NCI-H146 treated with DMSO at 0.1 percent for 48 hours (cell line): ENCODE results near the gene ADPRHL1.

Experiments used
- DNase-seq: peaks from one replicate; lab custom pipeline; 2025; ENCODE audit not compliant: unreplicated experiment; lab: John Stamatoyannopoulos, UW

ADPRHL1 gene

GRCh38 chr13:113433391-113433916 is 19.8 kb downstream of the ADPRHL1 start:
- peak; percentile 36 for DNase-seq

- no peak for DNase-seq
Observed at GRCh38 chr13:113432506-113433270, 20.6 kb downstream of the ADPRHL1 start.

GRCh38 chr13:113431171-113431570 is 22.1 kb downstream of the ADPRHL1 start:
- no peak for DNase-seq

GRCh38 chr13:113430378-113431110 is 22.7 kb downstream of the ADPRHL1 start:
- no peak for DNase-seq

GRCh38 chr13:113429608-113429985 is 23.7 kb downstream of the ADPRHL1 start:
- no peak for DNase-seq

GRCh38 chr13:113428871-113429607 is 24.2 kb downstream of the ADPRHL1 start:
- no peak for DNase-seq

GRCh38 chr13:113428469-113428865 is 24.8 kb downstream of the ADPRHL1 start:
- no peak for DNase-seq

- DNase-seq: no peak
Observed at GRCh38 chr13:113427562-113428468, 25.5 kb downstream of the ADPRHL1 start.

GRCh38 chr13:113426591-113426986 is 26.7 kb downstream of the ADPRHL1 start:
- no peak for DNase-seq

- DNase-seq: no peak
Observed at GRCh38 chr13:113425941-113426590, 27.2 kb downstream of the ADPRHL1 start.

GRCh38 chr13:113423520-113424163 is 29.6 kb downstream of the ADPRHL1 start:
- peak; percentile 35 for DNase-seq

GRCh38 chr13:113422807-113423519 is 30.3 kb downstream of the ADPRHL1 start:
- DNase-seq: no peak

- DNase-seq: no peak
Observed at GRCh38 chr13:113421673-113422270, 31.5 kb downstream of the ADPRHL1 start.

GRCh38 chr13:113420833-113421600 is 32.3 kb downstream of the ADPRHL1 start:
- no peak for DNase-seq

- no peak for DNase-seq
Observed at GRCh38 chr13:113420232-113420631, 33.1 kb downstream of the ADPRHL1 start.

- no peak for DNase-seq
Observed at GRCh38 chr13:113419531-113420193, 33.6 kb downstream of the ADPRHL1 start.

GRCh38 chr13:113418722-113419049 is 34.6 kb downstream of the ADPRHL1 start:
- DNase-seq: no peak
